Ovary (tissue), 1 donor: ENCODE measurements around the gene VPS54.

Experiments used
- EP300 ChIP-seq: sonication (generic); formaldehyde crosslinking; IDR thresholded peaks from one replicate; pipeline ENCODE4 v1.6.1; 2017; ENCODE audit warnings: antibody characterized with exemption
- POLR2A ChIP-seq: fragments of 450-650 bp; IDR thresholded peaks from one replicate; pipeline ENCODE4 v1.6.1; 2017; ENCODE audit warnings: antibody characterized with exemption, mild to moderate bottlenecking, moderate library complexity

DNA sequence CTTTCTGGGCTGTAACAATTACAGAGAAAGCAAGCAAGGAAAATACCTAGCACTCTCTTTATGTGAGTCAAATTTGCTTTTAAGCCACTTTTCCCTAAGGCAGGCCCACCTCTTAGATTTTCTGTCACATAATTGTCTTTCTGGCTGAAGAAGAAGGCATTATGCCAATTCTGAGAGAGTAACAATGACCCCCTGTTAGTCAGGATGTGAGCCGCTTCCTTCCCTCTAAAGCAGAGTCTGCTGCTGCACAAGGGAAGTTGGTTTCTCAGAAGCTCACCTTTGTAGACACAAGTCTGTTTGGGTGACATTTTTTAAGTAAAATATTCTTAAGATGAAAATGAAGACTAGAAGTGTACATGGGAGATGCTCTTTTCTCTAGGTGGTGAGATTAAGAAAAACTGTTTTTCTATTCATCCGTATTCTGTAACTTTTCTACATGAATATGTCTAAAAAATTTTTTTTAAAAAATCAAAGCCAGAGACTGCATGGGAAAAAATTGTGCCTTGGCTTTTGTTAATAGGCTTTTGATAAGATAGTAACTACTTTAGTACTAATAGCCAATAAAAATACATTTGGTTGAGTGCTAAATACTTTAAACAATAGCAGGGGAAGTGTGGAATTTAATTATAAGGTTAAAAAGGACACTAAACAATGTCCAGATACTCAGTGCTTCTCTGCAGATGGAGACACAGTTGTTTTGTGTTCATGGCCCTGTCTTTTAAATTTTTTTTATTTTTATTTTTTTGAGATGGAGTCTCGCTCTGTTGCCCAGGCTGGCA is 33.4 kb upstream of the VPS54 start:
- TF ChIP-seq POLR2A (no peak), EP300 (no peak)
